Suprapubic skin (tissue), 4 donors: ENCODE results near the gene E2F8. TPM values are rescaled to one million over a fixed set of nuclear protein-coding genes. Genes with fewer than 3 reads are reported as not detected.

Experiments
- DNase-seq, 2 donors: peaks; one replicate each; pipeline ENCODE4 v3.0.0-alpha.2; 2019; ENCODE audit warnings: low spot score in 2 of 2
- H3K27ac ChIP-seq: fragments of 200-600 bp; sonication (generic); one replicate; pipeline ENCODE4 v1.5.1; 2019
- H3K27me3 ChIP-seq: fragments of 200-600 bp; sonication (generic); one replicate; pipeline ENCODE4 v1.5.1; 2019
- H3K36me3 ChIP-seq: fragments of 200-600 bp; sonication (generic); one replicate; pipeline ENCODE4 v1.5.1; 2019
- H3K4me1 ChIP-seq: fragments of 200-600 bp; sonication (generic); one replicate; pipeline ENCODE4 v1.5.1; 2019
- H3K4me3 ChIP-seq: fragments of 200-600 bp; sonication (generic); one replicate; pipeline ENCODE4 v1.5.1; 2019; ENCODE audit warnings: mild to moderate bottlenecking
- H3K9me3 ChIP-seq: fragments of 200-600 bp; sonication (generic); one replicate; pipeline ENCODE4 v1.5.1; 2019
- CTCF ChIP-seq, 2 donors: fragments of 200-600 bp in 1 of 2; fragments of 450-650 bp in 1 of 2; sonication (generic) in 1 of 2; IDR thresholded peaks; one replicate each; pipeline ENCODE4 v1.5.1; 2016 to 2019; ENCODE audit warnings: antibody characterized with exemption in 2 of 2, mild to moderate bottlenecking in 1 of 2, moderate library complexity in 1 of 2
- EP300 ChIP-seq: sonication (generic); formaldehyde crosslinking; IDR thresholded peaks from one replicate; pipeline ENCODE4 v1.6.1; 2017; ENCODE audit warnings: antibody characterized with exemption
- POLR2A ChIP-seq, 2 donors: fragments of 450-650 bp; IDR thresholded peaks; one replicate each; pipeline ENCODE4 v1.6.1; 2017; ENCODE audit warnings: antibody characterized with exemption in 2 of 2, mild to moderate bottlenecking in 2 of 2, moderate library complexity in 2 of 2
- POLR2AphosphoS5 ChIP-seq, 3 donors: sonication (generic); formaldehyde crosslinking; IDR thresholded peaks; one replicate each; pipeline ENCODE4 v1.6.1; 2017; ENCODE audit warnings: antibody characterized with exemption in 3 of 3
- WGBS: methylation state at CpG from one replicate; pipeline ENCODE4 v1.1.5; 2018; 5-methylcytosine and 5-hydroxymethylcytosine counted together
- total RNA-seq, 4 donors: library from RNA; depleted of rRNA; stranded (reverse); fragments of >200 nt; gene quantifications; one replicate each; pipeline ENCODE4 v1.1.0, GENCODE V29; 2016

The E2F8 gene
- total RNA-seq, 4 donors from 2014 or later: 1.1 to 2.7 (median 1.5) TPM

- Histone ChIP-seq H3K27ac (no peak overlapping the region), H3K4me3 (no peak overlapping the region), H3K27me3 (no peaks in the 10 kb centered on the region), H3K4me1 (peaks cover 3% of the 10 kb centered on the region), H3K9me3 (no peaks in the 10 kb centered on the region), H3K36me3 (no peaks in the 10 kb centered on the region)
- 67% methylated on average over 3 of the region's 3 CpGs for WGBS
- TF ChIP-seq POLR2AphosphoS5 (IDR thresholded peaks at IDR 0.05) (no peak), EP300 (no peak), CTCF (IDR thresholded peaks at IDR 0.05) (no peak), POLR2A (IDR thresholded peaks at IDR 0.05) (no peak)
- no peak for DNase-seq
Measured at GRCh38 chr11:19253817-19254216, 13.1 kb upstream of the E2F8 start.

GRCh38 chr11:19253153-19253745 is 12.5 kb upstream of the E2F8 start:
- Histone ChIP-seq H3K4me3 (no peak overlapping the region), H3K27ac (no peak overlapping the region), H3K27me3 (no peaks in the 10 kb centered on the region), H3K4me1 (peaks cover 3% of the 10 kb centered on the region), H3K9me3 (no peaks in the 10 kb centered on the region), H3K36me3 (no peaks in the 10 kb centered on the region)
- 70% methylated on average over 7 of the region's 7 CpGs for WGBS
- DNase-seq: no peak
- TF ChIP-seq POLR2AphosphoS5 (IDR thresholded peaks at IDR 0.05) (no peak), POLR2A (IDR thresholded peaks at IDR 0.05) (no peak), CTCF (IDR thresholded peaks at IDR 0.05) (no peak), EP300 (no peak)

DNA sequence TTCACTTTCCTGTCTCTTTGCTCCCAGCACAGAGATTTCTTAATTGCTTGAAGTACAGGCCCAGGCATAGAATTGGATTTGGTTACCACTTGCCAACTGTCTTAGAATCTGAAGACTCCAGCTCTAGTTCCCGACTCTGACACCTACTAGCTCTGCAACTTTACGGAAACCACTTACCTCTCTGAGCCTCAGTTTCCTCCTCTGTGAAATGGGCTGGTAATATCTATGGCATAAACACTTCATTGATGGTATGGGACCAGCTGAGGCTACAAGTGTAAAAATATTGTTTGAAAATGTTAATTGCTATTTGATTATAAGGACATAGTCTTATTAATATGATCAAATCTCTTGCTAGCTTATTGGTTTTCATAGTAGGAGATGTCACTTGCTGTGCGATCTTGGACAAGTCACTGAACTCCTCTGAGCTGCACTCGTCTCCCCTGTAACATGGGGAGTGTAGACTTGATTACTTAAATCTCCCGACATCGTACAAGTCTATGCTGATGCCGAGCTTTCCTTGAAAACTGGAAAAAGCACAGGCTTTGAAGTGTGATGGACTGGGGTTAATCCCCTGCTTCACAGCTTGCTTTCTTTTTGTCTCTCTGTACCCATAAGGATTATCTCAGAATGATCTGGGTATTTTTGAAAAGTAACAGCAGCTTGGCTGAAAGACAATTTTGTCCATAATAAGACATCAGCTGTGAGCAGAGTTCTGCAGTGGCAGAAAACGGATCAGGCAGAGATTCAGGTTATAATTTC is 11.8 kb upstream of the E2F8 start:
- TF ChIP-seq POLR2A (IDR thresholded peaks at IDR 0.05) (no peak), CTCF (IDR thresholded peaks at IDR 0.05) (no peak), POLR2AphosphoS5 (IDR thresholded peaks at IDR 0.05) (no peak), EP300 (no peak)

DNA sequence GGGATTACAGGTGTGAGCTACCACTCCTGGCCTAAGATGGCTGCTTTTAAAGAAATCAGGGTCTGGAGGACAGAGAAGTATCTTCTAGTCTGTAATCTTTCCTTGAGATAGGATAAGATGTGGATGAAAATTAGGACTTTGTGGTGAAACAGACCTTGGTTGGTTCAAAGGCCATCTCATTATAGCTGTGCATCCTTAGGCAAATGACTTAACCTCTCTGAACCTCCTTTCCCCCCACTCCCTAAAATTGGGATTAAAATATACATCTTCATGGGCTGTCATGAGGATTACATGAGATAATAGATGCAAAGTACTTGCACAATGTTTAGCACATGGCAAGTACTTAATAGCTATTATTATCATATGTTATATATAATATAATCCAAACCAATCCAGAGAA is 10.8 kb upstream of the E2F8 start:
- H3K4me3 ChIP-seq: no peak overlapping the region
- H3K36me3 ChIP-seq: no peaks in the 10 kb centered on the region
- TF ChIP-seq EP300 (no peak), POLR2A (IDR thresholded peaks at IDR 0.05) (no peak), CTCF (IDR thresholded peaks at IDR 0.05) (no peak), POLR2AphosphoS5 (IDR thresholded peaks at IDR 0.05) (no peak)
- H3K9me3 ChIP-seq: no peaks in the 10 kb centered on the region
- DNase-seq: no peak
- H3K27me3 ChIP-seq: no peaks in the 10 kb centered on the region
- no peak overlapping the region for H3K27ac ChIP-seq
- peaks cover 3% of the 10 kb centered on the region for H3K4me1 ChIP-seq

More for the DNA sequence above, 11.8 kb upstream of the E2F8 start:
- DNase-seq: no peak
- Histone ChIP-seq H3K36me3 (no peaks in the 10 kb centered on the region), H3K27me3 (no peaks in the 10 kb centered on the region), H3K9me3 (no peaks in the 10 kb centered on the region), H3K27ac (no peak overlapping the region), H3K4me1 (peaks cover 3% of the 10 kb centered on the region), H3K4me3 (no peak overlapping the region)
- WGBS: 81% methylated on average over 8 of the region's 8 CpGs

DNA sequence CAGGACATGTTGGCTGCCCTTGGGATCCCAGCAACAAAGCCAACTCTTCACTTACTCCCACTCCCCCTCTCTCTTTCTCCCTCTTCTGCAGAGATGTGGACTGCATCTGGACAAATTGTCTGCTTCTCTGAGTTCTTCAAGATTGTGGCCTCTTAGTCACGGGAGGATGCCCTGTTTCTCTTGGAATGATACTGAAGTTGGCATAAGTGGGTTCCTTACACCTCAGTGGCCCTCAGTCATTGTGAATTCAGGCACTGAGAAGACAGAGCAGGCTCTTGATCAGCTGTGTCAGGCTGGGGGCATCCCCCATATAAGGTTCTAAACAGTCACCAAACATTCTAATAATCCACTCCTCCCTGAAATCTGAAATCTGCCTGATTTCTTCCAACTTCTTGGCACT is 6.1 kb upstream of the E2F8 start:
- Histone ChIP-seq H3K4me3 (no peak overlapping the region), H3K36me3 (no peaks in the 10 kb centered on the region), H3K27me3 (peaks cover 24% of the 10 kb centered on the region), H3K27ac (no peak overlapping the region), H3K9me3 (no peaks in the 10 kb centered on the region), H3K4me1 (peaks cover 35% of the 10 kb centered on the region)
- TF ChIP-seq CTCF (IDR thresholded peaks at IDR 0.05) (no peak), POLR2AphosphoS5 (IDR thresholded peaks at IDR 0.05) (no peak), EP300 (no peak), POLR2A (IDR thresholded peaks at IDR 0.05) (no peak)
- no peak for DNase-seq
- 89% methylated on average over 1 of the region's 1 CpG for WGBS
